IMR-90 (cell line): ENCODE data around the gene CDCA7. TPM values are rescaled to one million over a fixed set of nuclear protein-coding genes. Genes with fewer than 3 reads are reported as not detected.

Source experiments
- ATAC-seq: fragments of 200-7000 bp; cut with Tn5 transposase; 2 replicates; pipeline ENCODE4 v1.9.1; 2020; ENCODE audit warnings: low read depth, mild to moderate bottlenecking, moderate library complexity
- BruUV-seq: library from RNA; stranded (reverse); fragments of 400-500 nt; replicated peaks from 2 replicates; lab custom pipeline; 2021; lab: Mats Ljungman, UMichigan
- CTCF ChIA-PET: fragments of 300-600 bp; formaldehyde crosslinking; extraction: SDS; loops from one replicate; lab custom pipeline; 2021; ENCODE audit warnings: antibody characterized with exemption; lab: Yijun Ruan, JAX
- POLR2A ChIA-PET: fragments of 300-600 bp; sonication (Branson Sonifier 250); formaldehyde crosslinking; loops from one replicate; lab custom pipeline; 2022; ENCODE audit warnings: antibody characterized with exemption; ENCODE audit not compliant: unreplicated experiment; lab: Charles Lee
- DNase-seq: peaks from one replicate; pipeline ENCODE4 v3.0.0; 2013
- H2AFZ ChIP-seq: replicated peaks from 2 replicates; pipeline ENCODE3; 2013; ENCODE audit warnings: low read length, mild to moderate bottlenecking; ENCODE audit not compliant: poor library complexity
- H2AK5ac ChIP-seq: 2 replicates; pipeline ENCODE4 v1.6.1; 2013; ENCODE audit warnings: low read depth, low read length, inconsistent platforms
- H2AK9ac ChIP-seq: replicated peaks from 2 replicates; pipeline ENCODE3; 2013; ENCODE audit warnings: mild to moderate bottlenecking, low read depth, low read length, moderate library complexity; ENCODE audit not compliant: poor library complexity
- H2BK120ac ChIP-seq: 2 replicates; pipeline ENCODE4 v1.6.1; 2013; ENCODE audit warnings: low read depth, low read length, inconsistent platforms
- H2BK15ac ChIP-seq: 3 replicates; pipeline ENCODE4 v1.6.1; 2013; ENCODE audit warnings: low read depth, low read length, inconsistent platforms
- H2BK20ac ChIP-seq: 2 replicates; pipeline ENCODE4 v1.6.1; 2013; ENCODE audit warnings: low read depth, mild to moderate bottlenecking, inconsistent platforms, low read length, moderate library complexity
- H2BK5ac ChIP-seq: 2 replicates; pipeline ENCODE4 v1.6.1; 2013; ENCODE audit warnings: mild to moderate bottlenecking, low read depth, low read length, inconsistent platforms; ENCODE audit not compliant: poor library complexity, severe bottlenecking
- H3K14ac ChIP-seq: replicated peaks from 2 replicates; pipeline ENCODE4 v1.6.1; 2013; ENCODE audit warnings: low read depth, low read length, inconsistent platforms
- H3K18ac ChIP-seq: 2 replicates; pipeline ENCODE4 v1.6.1; 2013; ENCODE audit warnings: low read depth, low read length, control low read depth
- H3K23ac ChIP-seq: 2 replicates; pipeline ENCODE4 v1.6.1; 2013; ENCODE audit warnings: low read depth, low read length, inconsistent platforms
- H3K27ac ChIP-seq: 2 replicates; pipeline ENCODE4 v1.5.1; 2013; ENCODE audit warnings: mild to moderate bottlenecking, control low read depth, low read length; ENCODE audit not compliant: insufficient read depth
- H3K27me3 ChIP-seq: 2 replicates; pipeline ENCODE4 v1.6.1; 2013; ENCODE audit warnings: low read length; ENCODE audit not compliant: control insufficient read depth, insufficient read depth
- H3K36me3 ChIP-seq: 2 replicates; pipeline ENCODE4 v1.6.1; 2013; ENCODE audit warnings: low read length, mixed read lengths; ENCODE audit not compliant: control insufficient read depth, insufficient read depth
- H3K4ac ChIP-seq: 2 replicates; pipeline ENCODE4 v1.6.1; 2013; ENCODE audit warnings: low read depth, low read length, inconsistent platforms
- H3K4me1 ChIP-seq: 2 replicates; pipeline ENCODE4 v1.6.1; 2013; ENCODE audit warnings: low read length, mixed read lengths; ENCODE audit not compliant: control insufficient read depth, insufficient read depth
- H3K4me2 ChIP-seq: 2 replicates; pipeline ENCODE4 v1.6.1; 2013; ENCODE audit warnings: low read depth, mild to moderate bottlenecking, control low read depth, low read length, moderate library complexity
- H3K4me3 ChIP-seq: 2 replicates; pipeline ENCODE4 v1.5.1; 2013; ENCODE audit warnings: low read depth, mild to moderate bottlenecking, control low read depth, low read length, moderate library complexity; ENCODE audit not compliant: insufficient read depth
- H3K56ac ChIP-seq: 2 replicates; pipeline ENCODE4 v1.6.1; 2013; ENCODE audit warnings: low read length, inconsistent platforms; ENCODE audit not compliant: insufficient read depth; ENCODE audit errors: extremely low read depth
- H3K79me1 ChIP-seq, 2 experiments: 2 replicates each; pipeline ENCODE4 v1.6.1; 2013; ENCODE audit warnings: low read length in 2 of 2, inconsistent platforms in 1 of 2, low read depth in 1 of 2
- H3K9ac ChIP-seq: 2 replicates; pipeline ENCODE4 v1.6.1; 2013; ENCODE audit warnings: low read depth, low read length, control low read depth
- H3K9me1 ChIP-seq: 2 replicates; pipeline ENCODE4 v1.6.1; 2013; ENCODE audit warnings: low read length, inconsistent platforms; ENCODE audit not compliant: insufficient read depth
- H3K9me3 ChIP-seq: 2 replicates; pipeline ENCODE4 v1.6.1; 2013; ENCODE audit warnings: low read length; ENCODE audit not compliant: control insufficient read depth, insufficient read depth
- H4K20me1 ChIP-seq: 2 replicates; pipeline ENCODE4 v1.6.1; 2013; ENCODE audit warnings: low read length, inconsistent platforms; ENCODE audit not compliant: insufficient read depth
- H4K5ac ChIP-seq: 2 replicates; pipeline ENCODE4 v1.6.1; 2013; ENCODE audit warnings: mild to moderate bottlenecking, low read depth, low read length, control low read depth
- H4K8ac ChIP-seq, 2 experiments: 2 replicates each; pipeline ENCODE4 v1.6.1; 2013; ENCODE audit warnings: low read depth in 2 of 2, low read length in 2 of 2, control low read depth in 1 of 2, inconsistent platforms in 1 of 2
- H4K91ac ChIP-seq: 2 replicates; pipeline ENCODE4 v1.6.1; 2013; ENCODE audit warnings: low read depth, low read length, inconsistent platforms; ENCODE audit not compliant: insufficient read depth
- ELK1 ChIP-seq: fragments of 150-350 bp; IDR thresholded peaks from 2 replicates; pipeline ENCODE4 v1.6.1; 2016; ENCODE audit warnings: low read depth, mild to moderate bottlenecking, low read length, moderate library complexity, borderline replicate concordance
- FOS ChIP-seq: fragments of 150-350 bp; IDR thresholded peaks from 2 replicates; pipeline ENCODE4 v1.6.1; 2016; ENCODE audit warnings: low read depth, low read length
- MAFK ChIP-seq: IDR thresholded peaks from 2 replicates; pipeline ENCODE4 v1.6.1; 2012; ENCODE audit warnings: low read depth, low read length, improper control_type of control experiment
- MAZ ChIP-seq: IDR thresholded peaks from 2 replicates; pipeline ENCODE4 v1.6.1; 2012; ENCODE audit warnings: low read depth, mild to moderate bottlenecking, low read length, improper control_type of control experiment, moderate library complexity, borderline replicate concordance
- WGBS, 2 experiments: methylation state at CpG; one replicate each; pipeline versions ENCODE4 v1.1.5 to v1.1.7; 2013; ENCODE audit warnings: missing lambda C conversion rate in 2 of 2; ENCODE audit not compliant: insufficient read length in 1 of 2; ENCODE audit errors: extremely low coverage in 2 of 2; 5-methylcytosine and 5-hydroxymethylcytosine counted together
- dilution Hi-C: fragments of 300-500 bp; cut with HindIII; formaldehyde crosslinking; loops from one replicate; pipeline ENCODE4 v1.14.3; 2018; ENCODE audit warnings: low sequenced_read_pairs; ENCODE audit not compliant: unreplicated experiment
- in situ Hi-C: fragments of 300-500 bp; cut with MboI; formaldehyde crosslinking; loops from 3 replicates; pipeline ENCODE4 v1.14.3; 2019; ENCODE audit warnings: low sequenced_read_pairs, inconsistent platforms, mixed read lengths
- intact Hi-C: fragments of 100-400 bp; cut with micrococcal nuclease; formaldehyde crosslinking; loops from 2 replicates; pipeline ENCODE4 v1.10.0; 2022
- polyA plus RNA-seq, 3 experiments: library from polyadenylated mRNA; depleted of rRNA; stranded (reverse); fragments of >200 nt; gene quantifications; 2 replicates each; pipeline ENCODE4 v1.2.3, GENCODE V29; 2012; ENCODE audit warnings: low replicate concordance in 1 of 3
- total RNA-seq: library from RNA; depleted of rRNA; stranded (reverse); fragments of >200 nt; gene quantifications from 2 replicates; pipeline ENCODE4 v1.2.3, GENCODE V29; 2012

Gene CDCA7
- total and polyA plus RNA-seq, 2 of the 4 experiments (the other 2 are of a cell fraction) = 12.0 to 18.7 TPM

GRCh38 chr2:173404841-173405750 lies 50.4 kb downstream of the CDCA7 start:
- Histone ChIP-seq H4K20me1 (no peaks in the 10 kb centered on the region), H2BK20ac (no peak overlapping the region), H2AFZ (no peak overlapping the region), H2BK5ac (no peak overlapping the region), H3K36me3 (no peaks in the 10 kb centered on the region), H3K56ac (no peak overlapping the region), H3K4me2 (no peak overlapping the region), H3K18ac (no peak overlapping the region), H4K8ac (no peak overlapping the region), H3K27ac (no peak overlapping the region), H3K14ac (no peak overlapping the region), H3K9me1 (0 out of 2 replicates have a peak, but pooled peaks cover 4% of the 10 kb centered on the region), H3K23ac (no peak overlapping the region), H3K4me3 (no peak overlapping the region), H2BK120ac (no peak overlapping the region), H3K27me3 (peaks cover 50% of the 10 kb centered on the region), H2BK15ac (no peak overlapping the region), H2AK9ac (no peak overlapping the region), H3K9me3 (no peaks in the 10 kb centered on the region), H4K5ac (no peak overlapping the region), H4K91ac (no peak overlapping the region), H3K79me1 (no peaks in the 10 kb centered on the region), H3K4me1 (no peaks in the 10 kb centered on the region), H2AK5ac (no peak overlapping the region), H3K9ac (no peak overlapping the region), H3K4ac (no peak overlapping the region)
- intact Hi-C loops (loop anchor here (5.0 to 10.0 kb wide), 3 partner anchors 378 to 1120 kb away; no protein-coding TSS in a partner anchor), dilution Hi-C loops (no loop called here), in situ Hi-C loops (loop anchor here (5.0 to 25.0 kb wide), 3 partner anchors 350 to 937 kb away; no protein-coding TSS in a partner anchor)
- ChIA-PET CTCF (interaction anchor here (1.0 kb wide), 1 partner anchor 185 kb away, joined by 3 read pairs; no protein-coding TSS in a partner anchor), POLR2A (no interaction called here)
- DNase-seq (no peak), ATAC-seq (no peak)
- no CpG with 5 or more reads among the region's 8 CpGs for WGBS, 2 experiments
- BruUV-seq = no TSS peak
- no peak for TF ChIP-seq MAZ
- TF ChIP-seq ELK1 = no peak
- no peak for TF ChIP-seq FOS
- TF ChIP-seq MAFK = no peak
